Astrocyte of the cerebellum (primary cell): ENCODE data around the gene GNB1.
"Not testable (repeated sequence)": the region's sequence is repeated elsewhere in the genome, so short reads cannot be mapped to it uniquely, and the experiment has no call there.

ENCODE experiments used
- DNase-seq: peaks from one replicate; pipeline ENCODE4 v3.0.0-alpha.2; 2011; ENCODE audit warnings: low read depth
- H3K4me3 ChIP-seq: 2 replicates; pipeline ENCODE4 v1.5.1; 2011; ENCODE audit warnings: mild to moderate bottlenecking, low read depth, low read length, moderate library complexity
- in situ Hi-C: cut with HindIII; loops from 2 replicates; pipeline ENCODE4 v1.10.0; 2017; ENCODE audit warnings: low sequenced_read_pairs
- TF ChIP-seq, protein P1 (sequence below): IDR thresholded peaks from 2 replicates; pipeline ENCODE4 v1.5.1; 2012; ENCODE audit warnings: low read length, low read depth, moderate library complexity, mild to moderate bottlenecking; ENCODE audit errors: missing control alignments

GNB1 gene

DNA sequence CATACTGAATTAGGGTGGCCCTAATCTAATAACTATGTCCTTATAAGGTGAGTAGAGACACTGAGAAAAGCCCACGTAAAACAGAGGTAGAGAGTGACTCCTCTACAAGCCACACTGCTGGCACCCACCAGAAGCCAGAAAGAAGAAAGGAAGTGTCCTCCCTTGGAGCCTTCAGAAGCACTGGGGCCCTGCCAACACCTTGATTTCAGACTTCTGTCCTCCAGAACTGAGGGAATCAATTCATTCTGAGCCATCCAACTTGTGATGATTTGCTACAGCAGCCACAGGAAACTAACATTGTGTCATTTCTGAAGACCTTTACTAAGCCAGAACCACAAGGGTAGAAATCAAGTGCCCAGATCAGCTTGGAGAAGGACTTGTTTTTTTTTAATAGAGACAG, 15.0 kb downstream of the GNB1 start:
- DNase-seq, result no peak
- no peak overlapping the region for H3K4me3 ChIP-seq
- TF ChIP-seq, protein P1, sequence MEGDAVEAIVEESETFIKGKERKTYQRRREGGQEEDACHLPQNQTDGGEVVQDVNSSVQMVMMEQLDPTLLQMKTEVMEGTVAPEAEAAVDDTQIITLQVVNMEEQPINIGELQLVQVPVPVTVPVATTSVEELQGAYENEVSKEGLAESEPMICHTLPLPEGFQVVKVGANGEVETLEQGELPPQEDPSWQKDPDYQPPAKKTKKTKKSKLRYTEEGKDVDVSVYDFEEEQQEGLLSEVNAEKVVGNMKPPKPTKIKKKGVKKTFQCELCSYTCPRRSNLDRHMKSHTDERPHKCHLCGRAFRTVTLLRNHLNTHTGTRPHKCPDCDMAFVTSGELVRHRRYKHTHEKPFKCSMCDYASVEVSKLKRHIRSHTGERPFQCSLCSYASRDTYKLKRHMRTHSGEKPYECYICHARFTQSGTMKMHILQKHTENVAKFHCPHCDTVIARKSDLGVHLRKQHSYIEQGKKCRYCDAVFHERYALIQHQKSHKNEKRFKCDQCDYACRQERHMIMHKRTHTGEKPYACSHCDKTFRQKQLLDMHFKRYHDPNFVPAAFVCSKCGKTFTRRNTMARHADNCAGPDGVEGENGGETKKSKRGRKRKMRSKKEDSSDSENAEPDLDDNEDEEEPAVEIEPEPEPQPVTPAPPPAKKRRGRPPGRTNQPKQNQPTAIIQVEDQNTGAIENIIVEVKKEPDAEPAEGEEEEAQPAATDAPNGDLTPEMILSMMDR, result no peak
- in situ Hi-C loops, result no loop called here

DNA sequence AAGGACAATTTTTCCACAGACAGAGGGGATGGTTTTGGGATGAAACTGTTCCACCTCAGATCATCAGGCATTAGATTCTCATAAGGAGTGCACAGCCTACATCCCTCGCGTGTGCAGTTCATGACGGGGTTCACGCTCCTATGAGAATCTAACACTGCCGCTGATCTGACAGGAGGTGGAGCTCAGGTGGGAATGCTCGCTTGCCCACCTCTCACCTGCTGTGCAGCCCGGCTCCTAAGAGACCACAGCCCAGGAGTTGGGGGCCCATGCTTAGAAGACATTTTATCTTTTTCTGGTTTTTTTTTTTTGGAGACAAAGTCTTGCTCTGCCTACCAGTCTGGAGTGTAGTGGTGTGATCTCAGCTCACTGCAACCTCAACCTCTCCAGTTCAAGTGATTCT, 16.0 kb downstream of the GNB1 start:
- no peak for DNase-seq
- H3K4me3 ChIP-seq, result no peak overlapping the region
- in situ Hi-C loops, result no loop called here
- TF ChIP-seq, protein P1, result no peak

DNA sequence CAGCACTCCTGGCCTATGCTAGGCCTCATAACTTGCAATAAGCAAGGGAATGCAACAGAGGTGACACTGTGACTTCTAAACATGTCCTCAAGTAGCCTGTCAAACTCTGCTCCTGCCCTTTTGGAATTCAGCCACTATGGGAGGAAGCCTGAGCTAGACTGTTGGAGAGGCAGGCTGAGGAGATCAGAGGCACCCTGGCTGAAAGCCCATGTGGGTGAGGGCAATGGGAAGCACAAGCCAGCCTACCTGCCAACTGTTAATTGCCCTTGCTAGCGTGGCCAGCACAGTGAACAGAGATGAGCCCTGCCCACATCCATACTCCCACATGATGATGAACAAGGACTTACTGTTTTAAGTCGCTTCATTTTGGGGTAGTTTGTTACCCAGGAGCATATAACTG, 17.7 kb downstream of the GNB1 start:
- DNase-seq, result no peak
- TF ChIP-seq, protein P1, result no peak
- in situ Hi-C loops, result no loop called here
- no peak overlapping the region for H3K4me3 ChIP-seq

DNA sequence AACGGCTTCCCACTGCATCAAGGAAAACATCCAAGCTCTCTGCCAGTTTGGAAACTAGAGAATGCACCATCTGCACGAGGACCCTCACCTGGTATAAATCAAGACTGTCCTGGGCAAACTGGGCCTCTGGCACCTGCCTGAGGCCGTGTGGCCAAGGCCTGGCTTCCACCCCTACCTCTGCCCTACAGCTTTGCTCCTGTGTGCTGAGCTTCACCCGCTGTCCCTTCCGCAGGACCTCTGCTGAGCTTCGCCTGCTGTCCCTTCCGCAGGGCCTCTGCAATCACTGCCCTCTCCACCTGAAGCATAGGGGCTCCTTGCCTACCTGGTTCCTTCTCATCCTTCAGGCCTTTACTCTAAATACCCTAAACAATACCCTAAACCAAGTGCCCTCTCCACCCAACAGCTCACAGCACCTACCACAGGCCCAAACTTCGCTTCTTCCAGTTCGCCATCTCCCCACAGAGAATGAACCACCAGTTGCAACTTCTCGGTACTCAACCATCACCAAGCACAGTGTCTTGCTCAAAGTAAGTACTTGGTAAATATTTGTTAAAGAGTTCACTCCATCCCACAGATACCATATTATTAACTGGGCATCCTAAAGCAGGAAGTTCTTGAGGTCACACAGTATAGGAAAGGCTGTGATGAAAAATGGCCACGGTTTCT, 18.4 kb downstream of the GNB1 start:
- TF ChIP-seq, protein P1, result no peak
- in situ Hi-C loops, result no loop called here
- no peak overlapping the region for H3K4me3 ChIP-seq
- no peak for DNase-seq

DNA sequence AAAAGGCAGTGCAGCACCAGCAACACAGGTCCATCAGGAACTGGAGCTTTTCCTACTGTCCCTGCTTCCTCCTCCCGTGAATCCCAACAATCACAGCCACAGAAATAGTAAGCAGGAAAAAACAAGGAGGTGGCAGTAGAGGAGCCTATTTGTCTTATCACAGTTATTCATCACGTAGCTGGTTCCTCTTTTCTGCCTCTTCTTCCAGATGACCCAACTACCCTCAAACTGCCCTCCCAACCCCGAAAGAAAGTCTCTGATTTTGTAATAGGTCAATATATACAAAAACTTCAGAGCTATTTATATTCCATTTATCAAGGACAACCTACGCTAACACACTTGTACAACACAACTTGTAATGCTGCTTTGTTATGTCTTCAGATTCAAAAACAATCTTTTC, 21.4 kb downstream of the GNB1 start:
- TF ChIP-seq, protein P1, result no peak
- H3K4me3 ChIP-seq, result no peak overlapping the region
- in situ Hi-C loops, result no loop called here
- DNase-seq, result no peak

DNA sequence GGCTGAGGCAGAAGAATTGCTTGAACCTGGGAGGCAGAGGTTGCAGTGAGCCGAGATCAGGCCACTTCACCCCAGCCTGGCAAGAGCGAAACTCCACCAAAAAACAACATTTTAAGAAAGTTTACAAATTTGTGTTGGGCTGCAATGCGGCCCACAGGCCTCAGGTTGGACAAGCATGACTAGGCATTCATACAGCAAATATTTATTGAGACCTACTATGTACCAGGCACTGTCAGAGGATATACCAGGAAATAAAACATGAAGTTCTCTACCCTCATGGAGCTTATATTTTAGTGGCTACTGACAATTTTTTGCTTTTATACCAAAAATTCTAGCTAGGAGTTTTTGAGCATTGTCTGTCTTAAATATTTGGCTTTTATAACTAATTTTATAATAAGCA, 23.7 kb downstream of the GNB1 start:
- TF ChIP-seq, protein P1, result no peak
- no peak overlapping the region for H3K4me3 ChIP-seq
- DNase-seq, result no peak
- in situ Hi-C loops, result no loop called here

DNA sequence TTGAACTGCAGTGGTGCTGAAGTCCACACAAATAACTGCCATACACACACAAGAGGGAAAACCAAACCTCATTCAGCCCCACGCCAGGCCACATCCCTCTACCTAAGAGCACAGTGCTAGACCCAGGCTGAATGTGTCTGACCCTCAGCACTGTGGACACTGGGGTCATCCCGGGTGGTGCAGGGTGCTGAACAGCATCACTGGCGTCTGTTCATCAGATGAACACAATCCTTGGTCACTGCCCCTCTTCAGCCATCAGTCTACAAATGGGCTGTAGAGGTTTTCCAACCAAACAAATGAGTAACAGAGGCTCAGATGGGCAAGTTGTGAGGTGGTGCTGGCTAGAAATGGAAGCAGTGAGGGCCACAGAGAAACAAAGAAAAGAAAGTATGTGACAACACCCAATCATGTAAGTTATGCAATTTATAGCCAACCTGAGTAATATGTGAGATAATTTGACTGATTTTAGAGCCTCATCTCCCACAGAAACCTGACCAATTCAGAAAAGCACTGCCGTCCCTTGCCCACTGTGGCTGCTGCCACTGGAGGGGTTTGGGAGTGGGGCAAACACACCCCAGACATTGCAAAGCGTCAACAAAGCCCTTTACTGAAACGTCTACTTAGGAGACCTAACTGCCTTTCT, 27.9 kb downstream of the GNB1 start:
- DNase-seq, result no peak
- no peak overlapping the region for H3K4me3 ChIP-seq
- TF ChIP-seq, protein P1, result no peak

DNA sequence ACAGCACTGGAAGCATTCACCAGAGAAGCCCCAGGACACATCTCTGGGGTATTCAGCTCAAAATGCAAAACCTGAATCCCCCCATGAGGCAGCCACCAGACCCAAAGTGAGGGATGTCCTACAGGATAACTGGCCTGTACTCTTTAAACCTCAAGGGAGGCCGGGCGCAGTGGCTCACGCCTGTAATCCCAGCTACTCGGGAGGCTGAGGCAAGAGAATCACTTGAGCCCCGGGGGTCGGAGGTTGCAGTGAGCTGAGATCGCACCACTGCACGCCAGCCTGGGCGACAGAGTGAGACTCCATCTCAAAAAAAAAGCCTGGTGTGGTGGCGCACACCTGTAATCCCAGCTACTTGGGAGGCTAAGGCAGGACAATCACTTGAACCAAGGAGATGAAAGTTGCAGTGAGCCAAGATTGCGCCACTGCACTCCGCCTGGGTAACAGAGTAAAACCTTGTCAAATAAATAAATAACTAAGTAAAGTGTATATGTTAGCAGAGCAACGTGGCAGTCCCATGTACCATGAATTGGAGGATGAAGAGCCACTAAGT, 29.1 kb downstream of the GNB1 start:
- H3K4me3 ChIP-seq, DNase-seq, in situ Hi-C loops: not testable (repeated sequence)

More for the DNA sequence above, 27.9 kb downstream of the GNB1 start:
- in situ Hi-C loops, result no loop called here
